HG03025 (cell line): ENCODE measurements around the gene MGLL.
A peak's percentile ranks its signal among the peaks of the same experiment; 100 is the strongest.

Experiments used
- ATAC-seq: cut with Tn5 transposase; IDR thresholded peaks from one replicate; pipeline ENCODE4 v1.9.1; 2021; ENCODE audit warnings: mild to moderate bottlenecking, moderate library complexity; ENCODE audit not compliant: unreplicated experiment, low FRiP score

Gene MGLL

DNA sequence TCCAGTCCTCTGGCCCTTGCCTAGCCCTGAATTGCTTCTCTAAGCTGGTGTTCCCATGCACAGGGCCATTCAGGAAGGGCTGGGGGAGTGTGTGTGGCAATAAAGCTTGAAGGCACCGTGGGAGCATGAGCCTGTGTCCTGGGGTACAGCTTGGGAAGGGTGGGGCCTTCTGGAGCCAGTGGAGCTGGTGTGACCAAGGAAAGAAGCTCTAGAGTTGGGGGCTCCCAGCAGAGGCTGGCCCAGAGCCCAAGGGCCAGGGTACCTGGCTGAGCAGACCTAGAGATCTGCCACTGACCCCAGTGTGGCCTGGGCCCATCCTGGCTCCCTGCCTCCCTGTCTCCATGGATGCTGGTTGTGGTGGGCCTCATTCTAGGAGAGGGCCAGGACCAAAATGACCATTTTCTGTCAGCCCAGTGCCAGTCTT is 141.5 kb downstream of the MGLL start:
- ATAC-seq = no peak

DNA sequence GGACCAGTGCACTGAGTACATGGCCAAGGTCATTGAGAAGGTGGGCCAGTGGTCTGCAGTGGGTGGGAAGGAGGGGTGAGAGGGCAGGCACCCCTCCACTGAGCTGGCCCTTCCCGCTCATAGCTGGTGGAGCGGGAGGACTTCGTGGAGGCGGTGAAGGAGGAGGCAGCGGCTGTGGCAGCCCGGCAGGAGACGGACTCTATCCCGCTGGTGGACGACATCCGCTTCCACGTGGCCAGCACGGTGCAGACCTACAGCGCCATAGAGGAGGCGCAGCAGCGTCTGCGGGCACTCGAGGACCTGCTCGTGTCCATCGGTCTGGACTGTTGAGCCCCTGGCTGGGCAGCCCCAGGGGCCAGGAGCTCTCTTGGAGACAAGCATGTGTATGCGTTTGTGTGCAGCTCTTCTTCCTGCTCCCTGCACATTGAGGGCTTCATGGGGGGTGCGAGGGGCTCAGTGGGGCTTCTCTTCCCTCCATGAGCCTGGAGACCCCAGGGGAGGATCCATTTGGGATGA is 142.1 kb downstream of the MGLL start:
- no peak for ATAC-seq

DNA sequence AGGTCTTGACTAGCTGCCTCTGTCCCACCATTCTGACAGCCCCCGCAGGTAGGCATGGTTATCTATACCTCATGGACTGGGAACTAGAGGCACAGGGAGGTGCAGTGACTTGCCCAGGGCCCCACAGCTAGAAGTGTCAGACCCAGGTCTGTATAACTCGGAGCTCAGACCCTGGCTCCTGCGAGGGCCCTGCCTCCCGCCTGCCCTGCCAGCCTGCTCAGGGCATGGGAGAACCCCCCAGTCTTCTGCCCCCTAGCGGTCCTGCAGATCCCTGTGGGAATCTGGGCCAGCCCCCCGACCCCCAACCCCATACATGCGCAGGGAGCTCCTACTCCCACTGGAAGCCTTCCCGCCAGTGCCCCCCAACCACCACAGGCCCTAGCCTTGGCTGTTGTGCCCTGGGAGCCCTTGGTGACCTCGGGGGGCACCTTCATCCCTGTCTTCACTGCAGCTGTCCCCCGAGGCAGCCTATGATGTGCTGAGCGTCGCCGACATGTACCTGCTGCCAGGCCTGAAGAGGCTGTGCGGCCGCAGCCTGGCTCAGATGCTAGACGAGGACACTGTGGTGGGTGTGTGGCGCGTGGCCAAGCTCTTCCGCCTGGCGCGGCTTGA is 142.7 kb downstream of the MGLL start:
- ATAC-seq = no peak

DNA sequence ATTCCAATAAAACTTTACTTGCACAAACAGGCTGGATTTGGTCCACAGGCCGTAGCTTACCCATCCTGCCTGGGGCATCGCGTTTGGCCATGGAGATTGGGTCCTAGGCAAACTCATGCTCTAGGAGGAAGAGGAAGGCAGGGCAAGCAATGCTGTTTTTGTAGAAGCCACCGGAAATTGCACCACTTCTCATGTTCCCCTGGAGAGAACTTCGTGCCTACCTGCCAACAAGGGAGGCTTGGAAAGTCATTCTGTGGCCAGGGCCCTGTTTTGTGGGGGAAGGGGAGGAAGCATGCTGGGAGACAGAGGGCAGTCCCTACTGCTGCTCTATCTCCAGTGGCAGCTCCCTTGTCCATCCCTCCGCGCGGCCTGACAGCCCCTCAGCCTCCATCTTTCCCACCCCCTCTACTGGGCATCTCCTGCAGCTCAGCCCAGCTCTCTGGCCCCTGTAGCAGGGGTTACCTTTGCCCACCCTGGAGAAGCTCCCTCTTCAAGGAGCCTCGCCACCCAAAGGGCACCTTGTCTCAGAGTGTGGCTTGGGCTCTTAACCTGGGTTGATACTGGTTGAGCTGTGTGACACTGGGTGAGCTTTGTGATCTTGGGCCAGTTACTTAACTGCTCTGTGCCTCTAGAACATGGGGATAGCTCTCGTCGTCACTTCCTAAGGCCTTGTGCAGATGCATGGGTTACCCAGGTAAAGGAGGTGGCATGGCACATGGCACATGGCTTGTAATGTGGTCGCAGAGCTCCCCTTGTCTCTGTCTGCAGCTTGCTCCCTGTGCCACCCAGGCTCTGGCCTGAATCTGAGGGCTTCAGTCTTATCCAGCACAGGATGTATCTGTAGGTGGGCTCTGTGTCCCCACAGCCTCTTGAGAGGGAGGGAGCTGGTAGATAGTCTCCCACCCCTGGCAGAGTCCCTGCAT is 143.4 kb downstream of the MGLL start:
- ATAC-seq = no peak

DNA sequence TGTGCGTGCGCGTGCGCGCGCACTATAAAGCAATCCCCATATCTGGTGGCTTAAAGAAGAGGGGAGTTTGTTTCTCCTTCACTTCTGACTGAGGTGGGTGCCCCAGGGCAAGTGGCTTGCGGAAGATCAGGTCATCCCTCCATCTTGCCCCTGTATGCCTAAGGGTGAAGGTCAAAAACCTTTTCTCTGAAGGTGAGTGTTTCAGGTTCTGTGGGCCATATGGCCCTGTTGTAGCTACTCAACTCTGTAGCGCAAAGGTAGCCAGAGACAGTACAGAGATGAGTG is 144.1 kb downstream of the MGLL start:
- no peak for ATAC-seq

DNA sequence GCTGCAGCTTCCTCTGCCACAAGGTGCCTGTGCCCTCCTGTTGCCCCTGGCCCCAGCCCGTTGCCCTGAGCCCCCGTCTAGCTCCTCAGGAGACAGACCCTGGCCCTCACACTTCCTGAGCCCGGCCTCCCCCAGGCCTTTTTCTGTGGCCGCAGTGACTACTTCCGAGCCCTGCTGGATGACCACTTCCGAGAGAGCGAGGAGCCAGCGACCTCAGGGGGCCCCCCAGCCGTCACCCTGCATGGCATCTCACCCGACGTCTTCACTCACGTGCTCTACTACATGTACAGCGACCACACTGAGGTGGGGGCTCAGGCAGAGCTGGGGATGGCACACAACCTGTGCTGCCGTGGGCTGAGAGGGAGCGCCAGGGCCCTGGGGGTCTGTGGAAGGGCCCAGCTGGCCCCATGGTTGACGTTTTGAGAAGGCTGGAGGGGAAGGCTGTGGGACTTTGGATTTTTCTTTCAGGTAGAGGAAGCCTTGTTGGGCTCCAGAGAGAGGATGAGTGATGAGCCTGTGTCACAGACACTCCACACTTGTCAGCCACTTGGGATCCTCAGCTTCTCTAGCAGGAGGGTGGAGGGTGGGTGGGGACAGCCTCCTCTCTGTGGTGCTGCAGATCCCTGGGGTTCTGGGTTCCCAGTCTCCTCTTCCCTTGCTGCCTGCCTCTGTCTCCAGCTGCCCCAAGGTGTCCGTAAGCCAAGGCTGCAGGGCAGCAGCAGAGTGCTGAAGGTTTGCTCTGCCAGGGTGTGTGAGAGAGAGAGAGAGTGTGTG is 144.6 kb downstream of the MGLL start:
- no peak for ATAC-seq

DNA sequence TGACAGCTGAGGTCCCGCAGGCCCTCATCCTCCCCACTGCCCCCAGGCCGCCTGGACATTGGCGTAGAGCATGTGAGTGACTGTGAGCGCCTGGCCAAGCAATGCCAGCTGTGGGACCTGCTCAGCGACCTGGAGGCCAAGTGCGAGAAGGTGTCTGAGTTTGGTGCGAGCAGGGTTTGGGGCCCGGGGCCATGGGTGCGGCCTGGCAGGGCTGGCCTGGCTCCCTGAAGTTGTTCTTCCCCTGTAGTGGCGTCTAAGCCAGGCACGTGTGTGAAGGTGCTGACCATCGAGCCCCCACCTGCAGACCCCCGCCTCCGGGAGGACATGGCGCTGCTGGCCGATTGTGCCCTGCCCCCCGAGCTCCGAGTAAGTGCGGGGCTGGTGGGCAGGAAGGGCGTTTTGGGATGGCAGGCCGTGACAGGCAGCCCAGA is 145.4 kb downstream of the MGLL start:
- no peak for ATAC-seq

DNA sequence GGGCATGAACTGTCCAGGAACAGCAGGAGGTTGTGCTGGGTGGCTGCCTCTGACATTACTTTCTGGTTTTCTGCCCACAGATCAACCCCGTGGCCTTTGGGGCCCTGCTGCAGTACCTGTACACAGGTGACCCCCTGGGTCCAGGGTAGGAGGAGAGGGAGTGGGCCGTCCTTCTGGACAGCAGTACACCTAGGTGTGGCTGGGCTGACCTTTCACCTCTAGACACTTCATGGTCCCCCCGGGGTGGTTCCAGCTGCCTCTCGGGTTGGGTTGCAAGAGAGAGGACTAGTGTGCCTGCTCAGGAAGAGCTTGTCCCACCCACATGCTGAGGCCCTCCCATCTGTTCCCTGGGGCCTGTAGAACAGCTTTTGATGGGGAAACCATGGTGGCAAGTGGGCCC is 145.9 kb downstream of the MGLL start:
- no peak for ATAC-seq

DNA sequence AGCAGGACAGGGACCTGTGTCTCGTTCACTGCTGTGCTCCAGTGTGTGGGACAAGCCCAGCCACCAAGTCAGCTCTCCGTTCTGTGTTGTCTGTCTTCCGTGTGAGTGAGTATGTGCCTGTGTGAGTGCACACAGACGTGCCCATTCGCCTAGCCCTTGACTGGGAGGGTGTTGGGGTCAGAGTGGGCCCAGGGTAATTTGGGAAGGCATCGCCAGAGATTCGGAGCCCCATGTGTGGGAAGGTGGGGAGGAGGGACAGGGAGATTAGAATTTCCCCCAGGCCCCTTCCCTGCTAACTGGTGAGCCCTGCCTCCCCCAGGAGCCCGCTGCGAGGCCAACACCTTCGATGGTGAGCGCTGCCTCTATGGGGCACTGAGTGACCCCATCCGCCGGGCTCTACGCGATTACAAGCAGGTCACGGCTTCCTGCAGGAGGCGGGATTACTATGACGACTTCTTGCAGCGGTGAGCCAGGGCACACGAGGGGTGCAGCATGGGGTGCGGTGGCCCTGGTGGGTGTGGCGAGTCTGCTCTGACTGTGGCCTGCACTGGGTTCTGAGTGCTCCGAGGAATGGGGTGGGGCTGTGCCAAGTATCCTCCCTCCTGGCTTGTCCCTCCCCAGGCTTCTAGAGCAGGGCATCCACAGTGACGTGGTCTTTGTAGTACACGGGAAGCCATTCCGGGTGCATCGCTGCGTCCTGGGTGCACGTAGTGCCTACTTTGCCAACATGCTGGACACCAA is 146.5 kb downstream of the MGLL start:
- no peak for ATAC-seq

DNA sequence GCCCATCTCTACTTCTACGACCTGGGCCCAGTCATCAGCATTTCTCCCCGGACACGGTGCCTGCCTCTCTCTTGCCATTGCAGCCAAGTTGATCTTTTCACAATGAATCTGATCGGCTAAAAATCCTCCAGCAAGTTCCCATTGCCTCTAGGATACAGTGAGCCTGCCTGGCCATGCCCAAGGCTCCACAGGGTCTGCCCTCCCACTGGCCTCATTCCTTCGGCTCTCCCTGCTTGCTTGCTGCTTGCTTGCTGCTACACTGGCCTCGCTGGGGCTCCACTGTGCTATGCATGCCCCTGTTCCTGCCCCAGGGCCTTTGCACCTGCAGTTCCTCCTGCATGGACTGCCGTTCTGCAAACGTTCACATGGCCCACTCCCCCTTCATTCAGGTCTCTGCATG is 147.5 kb downstream of the MGLL start:
- no peak for ATAC-seq

DNA sequence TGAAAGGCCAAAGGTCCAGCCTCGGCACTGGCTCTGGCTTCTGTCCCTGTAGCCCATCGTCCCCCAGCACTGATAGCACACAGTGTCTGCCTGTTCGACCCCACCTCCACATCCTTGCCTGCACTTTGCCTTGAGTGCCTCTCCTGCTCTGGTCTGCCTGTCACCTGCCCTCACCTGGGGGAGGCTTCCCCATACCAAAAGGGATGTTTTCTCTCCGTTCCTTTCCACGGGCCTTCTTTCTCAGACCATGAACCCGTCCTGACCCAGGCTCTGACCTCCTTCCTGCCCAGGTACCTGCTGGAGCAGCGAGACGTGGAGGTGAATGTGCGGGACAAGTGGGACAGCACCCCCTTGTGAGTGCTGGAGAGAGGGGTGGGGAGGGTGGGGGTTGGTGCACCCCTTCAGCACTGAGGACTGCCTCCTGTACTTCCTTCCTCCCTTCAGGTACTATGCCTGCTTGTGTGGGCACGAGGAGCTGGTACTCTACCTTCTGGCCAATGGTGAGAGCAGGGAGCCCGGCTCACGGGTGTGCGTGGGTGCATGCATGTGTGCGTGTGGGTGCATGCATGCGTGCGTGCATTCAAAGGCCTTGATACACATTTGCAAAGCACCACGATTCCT is 148.1 kb downstream of the MGLL start:
- no peak for ATAC-seq

DNA sequence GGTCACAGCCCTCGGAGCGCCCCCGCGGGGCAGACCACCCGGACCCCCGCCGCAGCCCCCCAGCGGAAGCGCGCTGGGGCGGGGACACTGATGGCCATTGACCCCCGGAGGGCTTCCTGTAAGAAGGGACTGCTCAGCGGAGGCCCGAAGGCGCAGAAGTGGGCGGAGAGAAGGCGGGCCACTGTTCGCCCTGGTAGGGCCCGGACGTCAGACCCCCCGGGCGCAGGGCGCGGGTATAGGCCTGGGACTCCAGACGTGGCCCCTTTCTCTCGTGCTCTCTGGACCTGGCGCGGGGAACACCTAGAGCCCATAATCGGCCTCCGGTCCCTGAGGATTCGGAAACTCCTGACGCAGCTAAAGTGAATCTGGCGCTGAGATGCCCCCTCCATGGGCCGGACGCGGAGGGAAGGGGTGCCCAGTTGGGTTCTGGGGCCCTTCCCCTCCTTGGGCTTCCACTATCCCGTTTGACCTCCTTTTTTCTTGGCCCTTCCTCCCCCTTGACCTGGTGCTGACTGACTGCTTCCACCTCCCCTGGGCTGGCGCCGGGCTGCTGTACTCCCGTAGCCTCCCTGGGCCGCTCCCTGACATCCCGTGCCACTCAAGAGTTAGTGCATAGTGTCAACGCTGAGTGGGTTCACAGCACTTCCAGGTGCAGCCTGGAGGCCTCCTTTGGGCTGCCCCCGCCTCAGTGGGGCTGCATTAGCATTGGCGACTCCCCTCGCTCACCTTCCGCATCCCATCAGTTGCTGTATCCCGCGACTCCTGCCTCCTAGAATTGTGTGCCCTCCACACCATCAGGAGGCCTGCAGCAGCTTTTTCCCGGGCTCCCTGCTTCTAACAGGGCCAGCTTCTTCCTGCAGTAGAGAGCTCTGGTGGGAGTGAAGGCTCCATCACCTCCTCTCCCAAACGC is 148.9 kb downstream of the MGLL start:
- peak; percentile 37 for ATAC-seq

DNA sequence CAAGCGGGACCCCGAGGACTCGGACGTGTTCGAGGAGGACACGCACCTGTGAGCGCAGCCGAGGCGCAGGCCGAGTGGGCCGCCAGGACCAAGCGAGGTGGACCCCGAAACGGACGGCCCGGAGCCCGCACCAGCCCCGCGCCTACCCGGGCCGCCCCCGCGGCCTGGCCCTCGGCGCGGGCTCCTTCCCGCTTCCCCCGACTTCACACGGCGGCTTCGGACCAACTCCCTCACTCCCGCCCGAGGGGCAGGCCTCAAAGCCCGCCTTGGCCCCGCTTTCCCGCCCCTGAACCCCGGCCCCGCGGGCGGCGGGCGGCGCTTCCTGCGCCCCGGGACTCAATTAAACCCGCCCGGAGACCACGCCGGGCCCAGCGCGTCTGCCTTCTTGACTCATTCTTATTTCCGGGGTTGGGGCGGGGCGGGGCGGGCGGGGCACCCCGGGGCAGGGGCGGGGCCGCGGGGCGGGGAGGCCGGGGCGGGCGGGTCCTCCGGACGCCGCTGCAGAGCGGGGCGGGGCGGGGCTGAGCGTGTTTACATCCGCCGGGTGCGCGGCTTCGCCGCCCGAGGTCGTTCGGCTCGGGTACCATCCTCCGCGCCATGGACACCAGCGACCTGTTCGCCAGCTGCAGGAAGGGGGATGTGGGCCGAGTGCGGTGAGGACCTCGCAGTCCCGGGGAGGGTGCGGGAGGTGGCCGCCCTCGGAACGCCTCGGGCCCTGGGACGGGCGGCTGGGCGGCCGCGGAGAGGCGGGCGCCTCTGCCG is 149.7 kb downstream of the MGLL start, which contains the start of gene ABTB1:
Gene ABTB1 (plus strand): TSS at position 524 of the 762 bp plus-strand sequence. CDS start 74 bp downstream, at position 598.
- ATAC-seq = peak; percentile 56

DNA sequence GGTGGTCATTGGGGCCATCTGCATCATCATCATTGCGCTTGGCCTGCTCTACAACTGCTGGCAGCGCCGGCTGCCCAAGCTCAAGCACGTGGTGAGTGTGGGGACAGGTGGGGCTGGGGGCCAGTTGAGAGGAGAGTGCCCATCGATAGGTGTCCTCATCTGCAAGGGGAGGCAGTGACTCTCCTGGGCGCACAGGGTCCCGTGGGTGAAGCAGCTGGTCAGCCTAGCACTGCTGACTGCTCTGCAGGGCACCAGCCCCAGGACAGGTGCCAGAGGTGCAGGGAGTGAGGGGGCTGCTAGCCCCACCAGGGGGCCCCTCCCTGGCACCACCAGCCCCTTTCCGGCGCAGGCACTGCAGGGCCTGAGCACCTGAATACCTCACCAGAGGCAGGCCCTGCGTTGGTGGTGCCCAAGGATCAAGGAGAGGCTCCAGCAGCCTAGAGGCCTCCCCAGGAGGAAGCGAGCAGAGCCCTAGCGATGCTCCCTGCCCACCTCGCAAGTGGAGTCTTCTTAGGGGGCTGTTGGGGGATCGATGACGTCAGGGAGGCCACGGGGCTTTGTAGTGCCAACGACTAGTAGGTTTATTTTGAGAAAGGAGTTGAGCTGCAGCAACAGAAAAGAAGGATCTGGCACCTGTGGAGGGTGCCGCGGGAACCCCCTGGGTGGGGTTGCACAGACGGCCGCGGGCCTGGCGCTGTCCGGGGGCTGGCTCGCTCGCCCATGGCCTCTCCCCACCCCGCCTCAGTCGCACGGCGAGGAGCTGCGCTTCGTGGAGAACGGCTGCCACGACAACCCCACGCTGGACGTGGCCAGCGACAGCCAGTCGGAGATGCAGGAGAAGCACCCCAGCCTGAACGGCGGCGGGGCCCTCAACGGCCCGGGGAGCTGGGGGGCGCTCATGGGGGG is 150.5 kb downstream of the MGLL start:
- peak; percentile 23 for ATAC-seq

DNA sequence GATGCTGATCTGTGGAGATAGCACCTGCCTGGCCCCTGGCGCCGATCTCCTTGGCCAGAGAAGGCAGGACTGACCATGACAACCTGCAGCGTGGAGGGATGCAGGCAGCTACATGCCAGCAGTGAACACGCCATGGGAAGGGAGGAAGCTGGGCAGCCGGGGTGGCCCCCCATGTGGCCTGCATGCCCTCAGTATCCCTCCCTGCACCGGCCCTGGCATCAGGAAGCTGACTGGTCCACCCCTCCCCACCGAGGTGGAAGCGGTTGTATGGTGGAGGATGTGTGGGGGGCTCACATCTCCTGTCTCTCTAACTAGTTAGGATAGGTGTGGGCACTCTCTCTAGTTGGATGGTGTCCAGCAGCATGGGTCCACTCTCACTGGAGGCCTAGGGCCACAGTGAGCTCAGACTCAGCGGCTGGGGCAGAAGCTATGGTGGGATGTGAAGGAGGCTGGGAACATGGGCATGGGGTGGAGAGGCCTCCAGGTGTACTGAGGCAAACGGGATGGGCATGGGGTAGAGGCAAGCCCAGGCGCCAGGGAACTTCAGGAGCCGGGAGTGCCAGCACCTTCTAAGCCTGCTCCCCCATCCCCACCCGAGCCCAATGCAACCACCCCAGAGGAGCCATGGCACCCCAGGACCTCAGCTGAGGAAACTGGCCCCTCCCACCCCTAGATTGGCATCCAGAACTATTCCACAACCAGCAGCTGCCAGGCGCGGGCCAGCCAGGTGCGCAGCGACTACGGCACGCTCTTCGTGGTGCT is 151.4 kb downstream of the MGLL start:
- ATAC-seq = no peak

DNA sequence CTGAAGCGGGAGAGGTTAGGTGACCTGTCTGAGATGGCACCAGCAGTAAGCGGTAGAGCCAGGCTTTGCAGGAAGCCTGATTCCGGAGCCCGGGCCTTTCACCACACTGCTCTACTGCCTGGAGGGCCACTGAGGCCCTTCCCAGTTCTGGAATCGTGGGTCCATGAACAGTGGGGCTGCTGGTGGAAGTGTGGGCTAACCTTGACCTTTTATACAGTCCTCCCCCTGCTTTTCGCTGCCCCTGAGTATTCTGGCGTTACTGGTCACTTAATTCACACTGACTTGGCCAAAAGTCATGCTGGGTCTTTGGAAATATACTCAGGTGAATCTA is 152.1 kb downstream of the MGLL start:
- ATAC-seq = no peak
